ENCODE data around the gene NRP2.

DNA sequence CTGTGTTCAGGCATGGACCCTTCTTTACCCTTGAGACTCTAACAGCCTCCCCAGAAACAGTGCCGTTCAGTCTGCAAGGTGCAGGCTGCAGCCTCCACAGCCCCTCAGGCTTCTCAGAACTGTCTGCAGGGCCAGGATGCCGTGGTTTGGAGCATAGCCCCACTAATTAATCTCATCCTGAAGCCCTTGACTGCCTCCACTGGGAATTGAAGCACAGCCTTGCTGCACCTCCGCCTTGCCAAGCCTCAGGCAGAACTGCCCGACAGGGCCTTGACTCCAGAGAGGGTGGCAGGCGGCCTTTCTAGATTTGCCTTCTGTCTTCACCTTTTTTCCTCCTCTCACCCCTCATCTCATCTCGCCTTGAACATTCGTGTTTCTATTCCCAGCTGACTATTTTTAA is 119.8 kb downstream of the NRP2 start:
- TF ChIP-seq YY1 (IDR thresholded peaks at IDR 0.05; ENCODE audit: insufficient read depth, insufficient read length) = no peak
- TF ChIP-seq ZNF274 (IDR thresholded peaks at IDR 0.05; ENCODE audit: low read depth, low read length) = no peak
- no peak for TF ChIP-seq SUZ12 (IDR thresholded peaks at IDR 0.05; ENCODE audit: extremely low read depth, insufficient read depth, insufficient read length)

All from NT2/D1 (cell line).